ENCODE data around the gene UNK. TPM values are rescaled to one million over a fixed set of nuclear protein-coding genes. Genes with fewer than 3 reads are reported as not detected.
"Not testable (repeated sequence)": the region's sequence is repeated elsewhere in the genome, so short reads cannot be mapped to it uniquely, and the experiment has no call there.

UNK gene
- total RNA-seq, 2 experiments from 2014 or later = 26.1 TPM

- Mint-ChIP-seq H3K4me1 (peaks cover 31% of the 10 kb centered on the region), H3K9me3 (no peaks in the 10 kb centered on the region), H3K4me3 (peak overlapping the region; percentile 43), H3K27ac (peak overlapping the region; percentile 81), H3K27me3 (no peaks in the 10 kb centered on the region), H3K36me3 (ENCODE audit: low read depth) (peaks cover 45% of the 10 kb centered on the region)
- ChIA-PET POLR2A (interaction anchor here (1.6 to 8.7 kb wide), 8 partner anchors 9 to 179 kb away, joined by 7 to 87 read pairs (median 40); partner anchors contain the start of genes RECQL5, SAP30BP, TRIM65 and UNK), CTCF (interaction anchor here (0.8 to 6.9 kb wide), 10 partner anchors 12 to 159 kb away, joined by 3 to 85 read pairs (median 4); partner anchors contain the start of genes TRIM65, UNK and WBP2)
- DNase-seq = no peak
Measured at GRCh38 chr17:75845933-75846691, 61.5 kb downstream of the UNK start.

- no peak overlapping the region for H3K27ac Mint-ChIP-seq
- POLR2A ChIA-PET = interaction anchor here (0.8 to 8.7 kb wide), 8 partner anchors 8 to 70 kb away, joined by 3 to 87 read pairs (median 40); partner anchors contain the start of genes TRIM47, UNK and WBP2
- DNase-seq = no peak
Measured at GRCh38 chr17:75846692-75847613, 62.3 kb downstream of the UNK start.

GRCh38 chr17:75847614-75848522 lies 63.3 kb downstream of the UNK start:
- Mint-ChIP-seq H3K4me3 (no peak overlapping the region), H3K9me3 (no peaks in the 10 kb centered on the region), H3K27me3 (no peaks in the 10 kb centered on the region), H3K36me3 (ENCODE audit: low read depth) (peaks cover 52% of the 10 kb centered on the region), H3K4me1 (peaks cover 30% of the 10 kb centered on the region), H3K27ac (peak overlapping the region; percentile 54)
- DNase-seq = no peak
- CTCF ChIA-PET = interaction anchor here (0.6 to 6.9 kb wide), 17 partner anchors 10 to 95 kb away, joined by 3 to 85 read pairs (median 4); partner anchors contain the start of genes GALK1, TRIM47, TRIM65 and WBP2
- POLR2A ChIA-PET = interaction anchor here (0.8 to 8.7 kb wide), 8 partner anchors 7 to 71 kb away, joined by 3 to 87 read pairs (median 6); partner anchors contain the start of genes TRIM47, TRIM65, UNK and WBP2

More at GRCh38 chr17:75846692-75847613, 62.3 kb downstream of the UNK start:
- Mint-ChIP-seq H3K4me1 (peaks cover 32% of the 10 kb centered on the region), H3K27me3 (no peaks in the 10 kb centered on the region), H3K4me3 (no peak overlapping the region), H3K9me3 (no peaks in the 10 kb centered on the region), H3K36me3 (ENCODE audit: low read depth) (peaks cover 50% of the 10 kb centered on the region)
- CTCF ChIA-PET = interaction anchor here (0.7 to 6.9 kb wide), 11 partner anchors 11 to 159 kb away, joined by 3 to 85 read pairs (median 4); partner anchors contain the start of genes GALK1, TRIM47 and WBP2

DNA sequence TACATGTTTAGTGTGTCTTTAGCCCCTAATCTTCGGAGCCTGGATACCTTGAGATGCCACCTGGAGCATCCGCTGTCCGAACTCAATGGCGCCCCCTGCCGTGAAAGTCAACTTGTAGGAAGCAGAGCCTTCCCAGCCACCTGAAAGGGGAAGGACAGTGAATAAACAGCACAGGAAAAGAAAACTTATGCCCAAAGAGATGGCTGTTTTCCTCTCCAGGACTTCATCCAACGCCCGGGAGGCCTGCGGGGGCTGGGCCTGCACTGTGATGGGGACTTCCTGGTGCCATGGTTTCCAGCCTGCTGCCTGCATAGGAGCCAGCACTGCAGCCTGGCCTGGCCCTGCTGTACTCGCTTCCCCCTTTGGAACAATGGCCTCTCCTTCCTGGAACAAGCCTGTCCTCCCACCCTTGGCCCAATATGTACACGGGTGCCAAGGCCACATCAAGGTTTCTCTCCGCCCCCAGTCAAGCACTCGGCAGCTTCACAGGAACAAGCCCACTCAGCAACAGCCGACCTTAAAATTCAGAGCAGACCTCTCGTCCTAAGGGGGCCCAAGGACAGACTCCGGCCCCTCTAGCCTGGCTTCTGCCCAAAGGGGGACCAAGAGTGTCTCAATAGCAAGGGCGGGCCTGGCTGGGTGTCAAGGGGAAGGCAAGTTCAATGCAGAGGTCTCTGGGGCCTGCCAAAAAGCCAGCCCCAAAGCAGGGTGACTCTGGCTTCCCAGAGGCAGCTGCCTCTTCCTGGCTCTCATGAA lies 64.1 kb downstream of the UNK start:
- Mint-ChIP-seq H3K36me3 (ENCODE audit: low read depth) (peaks cover 48% of the 10 kb centered on the region), H3K4me3 (no peak overlapping the region), H3K27me3 (no peaks in the 10 kb centered on the region), H3K27ac (peak overlapping the region; percentile 54), H3K4me1 (peaks cover 37% of the 10 kb centered on the region), H3K9me3 (no peaks in the 10 kb centered on the region)
- DNase-seq = peak; percentile 83
- POLR2A ChIA-PET = interaction anchor here (1.1 to 8.7 kb wide), 5 partner anchors 10 to 72 kb away, joined by 3 to 87 read pairs (median 7); partner anchors contain the start of genes TRIM65 and UNK
- CTCF ChIA-PET = interaction anchor here (0.6 to 6.9 kb wide), 17 partner anchors 9 to 96 kb away, joined by 3 to 85 read pairs (median 4); partner anchors contain the start of genes GALK1, TRIM47, TRIM65 and WBP2

- POLR2A ChIA-PET = interaction anchor here (1.5 to 8.7 kb wide), 4 partner anchors 9 to 72 kb away, joined by 3 to 87 read pairs (median 35); partner anchors contain the start of genes TRIM65 and UNK
- Mint-ChIP-seq H3K4me3 (no peak overlapping the region), H3K4me1 (peaks cover 38% of the 10 kb centered on the region), H3K9me3 (no peaks in the 10 kb centered on the region), H3K27me3 (no peaks in the 10 kb centered on the region), H3K27ac (no peak overlapping the region), H3K36me3 (ENCODE audit: low read depth) (peaks cover 50% of the 10 kb centered on the region)
- CTCF ChIA-PET = interaction anchor here (1.0 to 2.5 kb wide), 8 partner anchors 12 to 96 kb away, joined by 3 to 17 read pairs (median 4); partner anchors contain the start of genes GALK1 and TRIM47
- DNase-seq = no peak
Measured at GRCh38 chr17:75849279-75849646, 64.7 kb downstream of the UNK start.

DNA sequence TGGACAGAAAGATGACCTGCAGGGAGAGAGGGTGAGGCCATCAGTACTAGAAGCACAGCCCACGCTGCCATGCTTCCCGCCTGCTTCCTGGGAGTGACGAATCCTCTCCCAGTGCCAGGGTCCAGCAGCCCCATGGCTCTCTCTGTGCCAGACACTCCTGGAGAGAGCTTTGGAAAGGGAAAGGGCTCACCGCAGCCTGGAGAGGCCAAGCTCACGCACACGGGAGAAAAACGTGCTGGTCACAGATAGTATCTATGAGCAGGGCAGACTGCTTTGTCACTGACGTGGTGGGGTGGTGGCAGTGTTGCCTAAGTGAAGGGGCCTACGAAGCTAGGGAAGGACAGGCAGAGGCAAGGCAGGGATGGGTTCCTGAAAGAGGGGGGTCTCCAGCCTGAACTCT lies 65.1 kb downstream of the UNK start:
- POLR2A ChIA-PET = interaction anchor here (1.2 to 8.7 kb wide), 3 partner anchors 26 to 73 kb away, joined by 3 to 87 read pairs (median 63); partner anchors contain the start of gene UNK

GRCh38 chr17:75850928-75851692 lies 66.5 kb downstream of the UNK start:
- no peak overlapping the region for H3K27ac Mint-ChIP-seq
- peaks cover 30% of the 10 kb centered on the region for H3K4me1 Mint-ChIP-seq
- no peak for DNase-seq
- ChIA-PET CTCF (interaction anchor here (1.2 kb wide), 1 partner anchor 71 kb away, joined by 3 read pairs; a partner anchor contains a TSS), POLR2A (interaction anchor here (1.2 to 8.7 kb wide), 2 partner anchors 25 to 74 kb away, joined by 3 to 87 read pairs; a partner anchor contains a TSS)
- no peaks in the 10 kb centered on the region for H3K27me3 Mint-ChIP-seq
- peaks cover 41% of the 10 kb centered on the region for H3K36me3 Mint-ChIP-seq (ENCODE audit: low read depth)
- no peak overlapping the region for H3K4me3 Mint-ChIP-seq
- H3K9me3 Mint-ChIP-seq = no peaks in the 10 kb centered on the region

More for the DNA sequence above, 65.1 kb downstream of the UNK start:
- H3K27ac Mint-ChIP-seq = no peak overlapping the region
- H3K9me3 Mint-ChIP-seq = no peaks in the 10 kb centered on the region
- no peak overlapping the region for H3K4me3 Mint-ChIP-seq
- peaks cover 50% of the 10 kb centered on the region for H3K36me3 Mint-ChIP-seq (ENCODE audit: low read depth)
- no peaks in the 10 kb centered on the region for H3K27me3 Mint-ChIP-seq
- peaks cover 41% of the 10 kb centered on the region for H3K4me1 Mint-ChIP-seq
- CTCF ChIA-PET = interaction anchor here (0.7 to 2.5 kb wide), 11 partner anchors 11 to 97 kb away, joined by 3 to 17 read pairs (median 4); partner anchors contain the start of genes GALK1 and TRIM47
- no peak for DNase-seq

- DNase-seq, H3K27me3 Mint-ChIP-seq, H3K4me3 Mint-ChIP-seq, H3K9me3 Mint-ChIP-seq, POLR2A ChIA-PET, H3K27ac Mint-ChIP-seq: not testable (repeated sequence)
- H3K4me1 Mint-ChIP-seq = peaks cover 36% of the 10 kb centered on the region
- CTCF ChIA-PET = interaction anchor here (0.7 kb wide), 1 partner anchor 62 kb away, joined by 3 read pairs; no protein-coding TSS in a partner anchor
- peaks cover 38% of the 10 kb centered on the region for H3K36me3 Mint-ChIP-seq (ENCODE audit: low read depth)
Measured at GRCh38 chr17:75851693-75851991, 67.0 kb downstream of the UNK start.

- DNase-seq = no peak
- CTCF ChIA-PET = interaction anchor here (0.9 to 8.8 kb wide), 5 partner anchors 8 to 74 kb away, joined by 4 to 85 read pairs (median 10); partner anchors contain the start of genes TRIM65 and UNC13D
- POLR2A ChIA-PET = interaction anchor here (1.2 to 10.2 kb wide), 6 partner anchors 8 to 77 kb away, joined by 3 to 221 read pairs (median 55); partner anchors contain the start of genes TRIM47, TRIM65 and UNC13D
- peaks cover 38% of the 10 kb centered on the region for H3K4me1 Mint-ChIP-seq
- H3K9me3 Mint-ChIP-seq = no peaks in the 10 kb centered on the region
- H3K36me3 Mint-ChIP-seq (ENCODE audit: low read depth) = peaks cover 22% of the 10 kb centered on the region
- H3K4me3 Mint-ChIP-seq = no peak overlapping the region
- no peaks in the 10 kb centered on the region for H3K27me3 Mint-ChIP-seq
- no peak overlapping the region for H3K27ac Mint-ChIP-seq
Measured at GRCh38 chr17:75853433-75853832, 68.8 kb downstream of the UNK start.

DNA sequence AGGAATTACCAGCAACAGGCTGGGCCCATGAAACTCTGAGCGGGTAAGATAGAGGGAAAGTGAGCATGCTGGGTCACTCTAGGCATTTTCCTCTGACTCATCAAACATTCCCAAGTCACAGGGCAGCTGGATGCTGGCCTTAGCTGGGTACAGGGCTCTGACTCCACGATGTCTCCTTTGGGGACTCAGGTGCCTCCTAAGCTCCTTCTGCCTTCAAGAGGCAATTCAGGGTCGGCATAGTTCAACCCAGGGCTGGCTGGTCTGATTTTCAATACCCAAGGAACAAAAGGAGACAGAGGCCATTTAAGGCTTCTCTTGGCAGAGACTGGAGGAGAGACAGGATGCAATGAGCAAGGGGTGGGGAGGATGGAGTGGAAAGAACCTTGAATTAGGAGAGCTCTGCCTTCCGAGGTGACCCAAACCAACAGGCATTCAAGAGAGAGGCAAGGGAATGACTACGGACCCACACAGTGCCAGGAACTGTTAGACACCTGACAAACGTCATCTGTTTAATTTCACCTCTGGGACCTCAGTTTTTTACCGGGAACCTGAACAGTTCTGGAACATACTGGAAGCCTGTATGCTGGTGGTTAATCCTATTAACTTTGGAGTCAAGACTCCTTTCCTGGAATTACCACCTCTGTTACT lies 69.6 kb downstream of the UNK start:
- peaks cover 21% of the 10 kb centered on the region for H3K36me3 Mint-ChIP-seq (ENCODE audit: low read depth)
- H3K9me3 Mint-ChIP-seq = no peaks in the 10 kb centered on the region
- H3K4me3 Mint-ChIP-seq = no peak overlapping the region
- peaks cover 42% of the 10 kb centered on the region for H3K4me1 Mint-ChIP-seq
- H3K27ac Mint-ChIP-seq = no peak overlapping the region
- DNase-seq = no peak
- H3K27me3 Mint-ChIP-seq = no peaks in the 10 kb centered on the region
- CTCF ChIA-PET = interaction anchor here (0.7 to 8.8 kb wide), 10 partner anchors 9 to 434 kb away, joined by 3 to 85 read pairs (median 10); partner anchors contain the start of genes TRIM65 and UNC13D
- POLR2A ChIA-PET = interaction anchor here (1.1 to 10.2 kb wide), 14 partner anchors 9 to 149 kb away, joined by 3 to 221 read pairs (median 10); partner anchors contain the start of genes GALK1, TRIM47, TRIM65 and UNC13D

Measured in activated CD4-positive, alpha-beta memory T cell treated with anti-CD3 and anti-CD28 coated beads, Interleukin-2, amount 10 ng/mL, durations not matched to agents 7 days and 5 days (primary cell).